Hematopoietic multipotent progenitor cell treated with erythropoietin and hydrocortisone succinate and interleukin-3 and kit ligand, for 15 days (in vitro differentiated cells): ENCODE results near the gene OR5M10.
"Not testable (repeated sequence)": the region's sequence is repeated elsewhere in the genome, so short reads cannot be mapped to it uniquely, and the experiment has no call there.

ENCODE experiments used
- DNase-seq: peaks from one replicate; pipeline ENCODE4 v3.0.0-alpha.2; 2015; ENCODE audit warnings: low spot score

OR5M10 gene

GRCh38 chr11:56577621-56578020 lies at the start of gene OR5M10:
Gene OR5M10, minus strand, starts transcription at chr11:56577721. Its CDS starts 0 bp downstream, at chr11:56577721.
- DNase-seq: no peak

GRCh38 chr11:56625946-56626345 lies 48.4 kb upstream of the OR5M10 start:
- DNase-seq: no peak

DNA sequence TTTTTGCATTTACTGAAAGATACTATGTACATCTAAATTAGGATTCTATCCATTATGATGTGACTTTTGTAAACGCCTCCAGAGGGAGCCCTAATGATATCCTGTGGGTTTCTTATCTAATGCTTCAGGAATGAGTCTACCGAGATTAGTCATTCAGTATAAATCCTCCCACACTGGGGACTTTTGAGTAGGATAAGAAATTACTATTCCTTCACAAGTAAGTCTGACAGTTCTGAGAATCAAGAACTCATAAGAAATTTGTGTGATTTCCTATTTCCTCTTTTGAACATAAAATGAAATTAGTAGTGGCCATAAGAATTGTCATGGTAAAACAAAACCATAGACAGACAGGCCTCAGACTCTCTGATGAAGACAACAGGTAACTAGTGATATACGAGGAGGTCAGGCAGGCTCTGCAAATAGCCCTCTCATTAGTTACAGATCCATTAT lies 47.2 kb upstream of the OR5M10 start:
- no peak for DNase-seq

DNA sequence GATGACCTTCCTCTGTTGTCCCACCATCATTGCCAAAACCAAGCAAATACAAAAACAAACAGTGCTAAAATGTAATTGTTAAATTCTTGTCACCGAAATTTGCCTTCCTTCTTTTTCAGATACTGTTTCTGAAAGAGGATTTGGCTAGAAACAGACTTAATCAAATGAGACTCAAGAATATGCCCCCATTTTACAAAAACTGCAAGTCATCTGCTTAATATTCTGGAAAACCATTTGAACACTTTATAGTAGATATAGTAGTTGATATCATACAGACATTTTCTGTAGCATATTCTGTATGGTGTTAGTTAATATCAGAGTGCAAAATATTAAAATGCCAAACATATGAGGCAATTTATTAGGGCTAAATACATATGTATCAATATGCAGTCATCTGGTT lies 33.7 kb upstream of the OR5M10 start:
- DNase-seq: no peak

DNA sequence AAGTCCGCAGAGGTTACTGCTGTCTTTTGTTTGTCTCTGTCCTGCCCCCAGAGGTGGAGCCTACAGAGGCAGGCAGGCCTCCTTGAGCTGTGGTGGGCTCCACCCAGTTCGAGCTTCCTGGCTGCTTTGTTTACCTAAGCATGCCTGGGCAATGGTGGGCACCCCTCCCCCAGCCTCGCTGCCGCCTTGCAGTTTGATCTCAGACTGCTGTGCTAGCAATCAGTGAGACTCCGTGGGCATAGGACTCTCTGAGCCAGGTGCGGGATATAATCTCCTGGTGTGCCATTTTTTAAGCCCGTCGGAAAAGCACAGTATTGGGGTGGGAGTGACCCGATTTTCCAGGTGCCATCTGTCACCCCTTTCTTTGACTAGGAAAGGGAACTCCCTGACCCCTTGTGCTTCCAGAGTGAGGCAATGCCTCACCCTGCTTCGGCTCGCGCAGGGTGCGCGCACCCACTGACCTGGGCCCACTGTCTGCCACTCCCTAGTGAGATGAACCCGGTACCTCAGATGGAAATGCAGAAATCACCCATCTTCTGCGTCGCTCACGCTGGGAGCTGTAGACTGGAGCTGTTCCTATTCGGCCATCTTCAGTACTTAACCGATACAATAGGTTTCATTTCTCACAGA lies 14.7 kb upstream of the OR5M10 start:
- DNase-seq: not testable (repeated sequence)

GRCh38 chr11:56558574-56558973 lies 18.9 kb downstream of the OR5M10 start:
- no peak for DNase-seq

DNA sequence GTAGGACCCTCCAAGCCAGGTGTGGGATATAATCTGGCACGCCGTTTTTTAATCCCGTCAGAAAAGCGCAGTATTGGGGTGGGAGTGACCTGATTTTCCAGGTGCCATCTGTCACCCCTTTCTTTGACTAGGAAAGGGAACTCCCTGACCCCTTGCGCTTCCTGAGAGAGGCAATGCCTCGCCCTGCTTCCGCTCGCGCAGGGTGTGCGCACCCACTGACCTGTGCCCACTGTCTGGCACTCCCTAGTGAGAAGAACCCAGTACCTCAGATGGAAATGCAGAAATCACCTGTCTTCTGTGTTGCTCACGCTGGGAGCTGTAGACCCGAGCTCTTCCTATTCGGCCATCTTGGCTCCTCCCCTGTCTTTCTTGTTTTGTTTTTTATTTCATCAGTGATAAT lies 22.8 kb downstream of the OR5M10 start:
- DNase-seq: not testable (repeated sequence)

DNA sequence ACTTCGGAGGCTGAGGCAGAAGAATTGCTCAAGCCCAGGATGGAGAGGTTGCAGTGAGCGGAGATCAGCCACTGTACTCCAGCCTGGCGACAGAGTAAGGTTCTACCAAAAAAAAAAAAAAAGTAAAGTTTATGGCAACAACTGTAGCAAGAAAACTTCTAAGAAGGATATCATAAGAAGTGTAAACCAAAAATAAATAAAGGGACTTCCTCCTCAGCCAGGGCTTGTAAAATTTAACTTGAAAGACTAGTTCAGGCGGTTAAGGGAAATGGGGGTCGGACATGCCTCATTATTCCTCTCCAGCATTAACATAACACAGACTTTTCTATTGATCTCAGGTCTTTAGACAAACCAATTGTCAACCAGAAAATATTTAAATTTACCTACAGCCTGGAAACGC lies 32.0 kb downstream of the OR5M10 start:
- no peak for DNase-seq

GRCh38 chr11:56543739-56544138 lies 33.8 kb downstream of the OR5M10 start:
- no peak for DNase-seq

GRCh38 chr11:56543157-56543556 lies 34.4 kb downstream of the OR5M10 start, which contains the start of gene OR5M11:
Gene OR5M11, minus strand, starts transcription at chr11:56543257. Its CDS starts 0 bp downstream, at chr11:56543257.
- no peak for DNase-seq

- DNase-seq: no peak
These were observed 44.3 kb downstream of the OR5M10 start for GRCh38 chr11:56533054-56533740.

DNA sequence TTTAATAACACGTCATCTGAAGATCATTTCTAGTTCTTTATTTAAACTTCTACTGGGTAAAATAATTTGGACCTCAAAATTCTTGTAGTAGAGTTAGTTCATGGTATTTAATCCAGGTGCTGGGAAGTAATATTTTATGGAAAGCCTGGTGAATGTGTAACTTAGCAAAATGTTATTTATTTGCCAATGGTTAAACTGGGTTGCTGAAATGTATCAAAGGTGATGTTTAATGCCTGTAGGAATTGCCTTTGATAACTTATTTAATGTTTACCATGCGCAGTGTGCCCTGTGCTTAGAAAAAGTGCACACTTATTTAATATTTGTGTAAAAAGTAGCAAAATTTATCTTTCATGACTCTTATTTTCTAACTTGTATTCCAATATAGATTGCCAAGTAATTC lies 45.7 kb downstream of the OR5M10 start:
- no peak for DNase-seq
